MCF 10A (cell line): Measurements from ENCODE around the gene LRRC51. TPM values are rescaled to one million over a fixed set of nuclear protein-coding genes. Genes with fewer than 3 reads are reported as not detected.

Experiments
- BruUV-seq: library from RNA; stranded (reverse); fragments of 400-500 nt; replicated peaks from 2 replicates; lab custom pipeline; 2021; lab: Mats Ljungman, UMichigan
- CTCF ChIA-PET: fragments of 300-600 bp; sonication (Branson Sonifier 250); formaldehyde crosslinking; extraction: SDS; loops from one replicate; lab custom pipeline; 2021; ENCODE audit warnings: antibody characterized with exemption, inconsistent platforms; lab: Yijun Ruan, JAX
- POLR2A ChIA-PET: fragments of 300-600, 350-650 bp; sonication (Branson Sonifier 250); formaldehyde crosslinking; extraction: SDS; loops from one replicate; lab custom pipeline; 2020; ENCODE audit warnings: antibody characterized with exemption, inconsistent platforms; lab: Yijun Ruan, JAX
- DNase-seq: peaks from one replicate; pipeline ENCODE4 v3.0.0-alpha.2; 2018; ENCODE audit not compliant: unreplicated experiment
- H3K27ac Mint-ChIP-seq: one replicate; pipeline ENCODE4 v1.8.0; 2022; ENCODE audit warnings: mild to moderate bottlenecking, low read depth, mixed read lengths; ENCODE audit not compliant: unreplicated experiment
- H3K27me3 Mint-ChIP-seq: one replicate; pipeline ENCODE4 v1.8.0; 2022; ENCODE audit warnings: mixed read lengths; ENCODE audit not compliant: insufficient read depth, unreplicated experiment
- H3K36me3 Mint-ChIP-seq: one replicate; pipeline ENCODE4 v1.8.0; 2022; ENCODE audit warnings: mild to moderate bottlenecking, moderate library complexity, mixed read lengths; ENCODE audit not compliant: insufficient read depth, unreplicated experiment
- H3K4me1 Mint-ChIP-seq: one replicate; pipeline ENCODE4 v1.8.0; 2022; ENCODE audit warnings: mixed read lengths; ENCODE audit not compliant: insufficient read depth, unreplicated experiment
- H3K4me3 Mint-ChIP-seq: one replicate; pipeline ENCODE4 v1.8.0; 2022; ENCODE audit warnings: mild to moderate bottlenecking, moderate library complexity, mixed read lengths; ENCODE audit not compliant: unreplicated experiment
- H3K9me3 Mint-ChIP-seq: one replicate; pipeline ENCODE4 v1.8.0; 2022; ENCODE audit warnings: mixed read lengths; ENCODE audit not compliant: unreplicated experiment
- intact Hi-C: fragments of 100-400 bp; cut with micrococcal nuclease; formaldehyde crosslinking; loops from 2 replicates; pipeline ENCODE4 v1.14.1; 2022
- total RNA-seq: library from RNA; stranded (reverse); gene quantifications from 2 replicates; pipeline ENCODE4 v1.2.3, GENCODE V29; 2022
- TF ChIP-seq, protein P1 (sequence below): fragments of 200-600 bp; IDR thresholded peaks from one replicate; pipeline ENCODE4 v1.8.0; 2022; ENCODE audit warnings: antibody characterized with exemption, mild to moderate bottlenecking; ENCODE audit not compliant: unreplicated experiment

LRRC51 gene
- total RNA-seq, 1 experiment from 2014 or later: 9.5 TPM

DNA sequence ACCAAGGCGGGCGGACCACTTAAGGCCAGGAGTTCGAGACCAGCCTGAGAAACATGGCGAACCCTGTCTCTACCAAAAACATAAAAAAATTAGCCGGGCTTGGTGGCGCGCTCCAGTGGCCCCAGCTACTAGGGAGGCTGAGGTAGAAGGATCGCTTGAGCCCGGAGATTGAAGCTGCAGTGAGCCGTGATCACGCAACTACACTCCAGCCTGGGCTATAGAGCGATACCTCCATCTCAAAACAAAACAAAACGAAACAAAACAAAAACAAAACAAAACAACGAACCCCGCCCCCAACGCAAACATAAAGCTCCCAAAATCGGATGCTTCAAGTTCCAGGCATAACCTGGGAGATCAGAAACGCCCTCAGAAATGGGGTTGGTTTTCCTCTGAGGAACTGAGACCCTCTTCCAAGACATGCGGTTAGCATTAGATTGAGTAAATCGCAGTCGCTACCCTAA is 564 bp downstream of the LRRC51 start:
- TF ChIP-seq, protein P1, sequence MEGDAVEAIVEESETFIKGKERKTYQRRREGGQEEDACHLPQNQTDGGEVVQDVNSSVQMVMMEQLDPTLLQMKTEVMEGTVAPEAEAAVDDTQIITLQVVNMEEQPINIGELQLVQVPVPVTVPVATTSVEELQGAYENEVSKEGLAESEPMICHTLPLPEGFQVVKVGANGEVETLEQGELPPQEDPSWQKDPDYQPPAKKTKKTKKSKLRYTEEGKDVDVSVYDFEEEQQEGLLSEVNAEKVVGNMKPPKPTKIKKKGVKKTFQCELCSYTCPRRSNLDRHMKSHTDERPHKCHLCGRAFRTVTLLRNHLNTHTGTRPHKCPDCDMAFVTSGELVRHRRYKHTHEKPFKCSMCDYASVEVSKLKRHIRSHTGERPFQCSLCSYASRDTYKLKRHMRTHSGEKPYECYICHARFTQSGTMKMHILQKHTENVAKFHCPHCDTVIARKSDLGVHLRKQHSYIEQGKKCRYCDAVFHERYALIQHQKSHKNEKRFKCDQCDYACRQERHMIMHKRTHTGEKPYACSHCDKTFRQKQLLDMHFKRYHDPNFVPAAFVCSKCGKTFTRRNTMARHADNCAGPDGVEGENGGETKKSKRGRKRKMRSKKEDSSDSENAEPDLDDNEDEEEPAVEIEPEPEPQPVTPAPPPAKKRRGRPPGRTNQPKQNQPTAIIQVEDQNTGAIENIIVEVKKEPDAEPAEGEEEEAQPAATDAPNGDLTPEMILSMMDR: no peak
- Mint-ChIP-seq H3K27ac (peak overlapping the region; percentile 99), H3K27me3 (no peaks in the 10 kb centered on the region), H3K4me1 (peaks cover 44% of the 10 kb centered on the region), H3K9me3 (no peaks in the 10 kb centered on the region), H3K4me3 (peak overlapping the region; percentile 99), H3K36me3 (peaks cover 6% of the 10 kb centered on the region)
- CTCF ChIA-PET: interaction anchor here (0.8 to 2.3 kb wide), 6 partner anchors 10 to 102 kb away, joined by 3 to 24 read pairs (median 6); no protein-coding TSS in a partner anchor
- POLR2A ChIA-PET: interaction anchor here (0.7 to 2.0 kb wide), 9 partner anchors 9 to 55 kb away, joined by 3 to 13 read pairs (median 6); partner anchors contain the start of genes ANAPC15 and LAMTOR1
- TSS peak; percentile 55 for BruUV-seq
- intact Hi-C loops: loop anchor here (2.0 kb wide), 1 partner anchor 32 kb away; the partner anchor contains the start of gene ANAPC15
- no peak for DNase-seq

DNA sequence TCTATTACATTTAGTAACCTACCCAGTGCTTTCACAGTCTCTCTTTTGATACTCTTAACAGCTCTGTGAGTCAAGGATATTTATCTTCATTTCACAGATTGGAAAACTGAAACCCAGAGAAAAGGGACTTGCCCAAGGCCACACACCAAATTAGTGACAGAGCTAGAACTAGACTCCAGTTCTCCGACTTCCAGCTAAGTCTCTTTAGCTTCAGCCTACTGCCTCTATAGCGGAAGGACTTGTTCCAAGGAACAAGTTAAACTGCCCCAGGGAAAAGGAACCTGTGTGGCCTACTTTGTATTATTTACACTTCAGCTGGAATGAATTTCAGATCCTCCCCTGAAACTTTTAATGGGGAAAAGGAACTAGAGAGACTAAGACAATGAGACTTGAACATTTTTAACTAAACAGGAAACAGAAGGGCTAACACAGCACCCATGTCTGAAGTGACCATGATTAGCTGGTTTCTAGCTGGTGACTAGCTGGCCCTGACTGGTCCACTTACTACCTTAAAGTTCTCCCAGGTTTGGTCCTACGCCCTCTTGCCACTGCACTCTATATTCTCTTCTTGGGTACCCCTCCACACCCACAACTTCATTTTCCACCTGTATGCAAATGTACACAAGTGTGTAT is 1.3 kb downstream of the LRRC51 start:
- peaks cover 42% of the 10 kb centered on the region for H3K4me1 Mint-ChIP-seq
- no peak for DNase-seq
- ChIA-PET POLR2A (interaction anchor here (0.7 to 2.0 kb wide), 11 partner anchors 10 to 56 kb away, joined by 3 to 13 read pairs (median 4); partner anchors contain the start of genes ANAPC15 and LAMTOR1), CTCF (interaction anchor here (0.8 to 2.3 kb wide), 8 partner anchors 9 to 101 kb away, joined by 3 to 24 read pairs (median 4); no protein-coding TSS in a partner anchor)
- H3K27me3 Mint-ChIP-seq: no peaks in the 10 kb centered on the region
- peak overlapping the region; percentile 99 for H3K4me3 Mint-ChIP-seq
- TF ChIP-seq, protein P1: no peak
- peak overlapping the region; percentile 60 for H3K27ac Mint-ChIP-seq
- intact Hi-C loops: loop anchor here (2.0 kb wide), 1 partner anchor 31 kb away; the partner anchor contains the start of gene ANAPC15
- no peaks in the 10 kb centered on the region for H3K9me3 Mint-ChIP-seq
- no TSS peak for BruUV-seq
- peaks cover 6% of the 10 kb centered on the region for H3K36me3 Mint-ChIP-seq

DNA sequence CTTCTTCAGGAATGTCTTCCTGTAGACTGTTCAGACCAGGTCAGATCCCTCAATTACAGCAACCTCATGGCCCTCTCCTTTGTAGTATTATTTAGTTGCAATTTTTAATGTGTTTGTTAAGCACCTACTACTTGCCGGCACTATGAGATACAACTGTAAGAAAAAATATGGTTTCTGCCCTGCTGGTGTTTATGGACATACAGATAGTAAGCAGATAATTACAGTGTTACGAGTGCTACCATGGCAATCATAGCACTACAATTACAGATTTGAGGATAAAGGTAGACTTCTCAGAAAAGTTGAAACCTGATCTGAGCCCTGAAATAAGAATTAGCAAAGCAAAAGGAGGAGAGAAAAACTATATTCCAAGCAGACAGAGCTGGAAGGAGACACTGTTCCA is 2.8 kb downstream of the LRRC51 start:
- Mint-ChIP-seq H3K36me3 (peaks cover 6% of the 10 kb centered on the region), H3K27me3 (no peaks in the 10 kb centered on the region), H3K4me1 (peaks cover 32% of the 10 kb centered on the region), H3K4me3 (no peak overlapping the region), H3K9me3 (no peaks in the 10 kb centered on the region), H3K27ac (no peak overlapping the region)
- no peak for DNase-seq
- BruUV-seq: no TSS peak
- intact Hi-C loops: no loop called here
- ChIA-PET CTCF (interaction anchor here (1.6 to 5.6 kb wide), 5 partner anchors 44 to 106 kb away, joined by 4 to 45 read pairs (median 17); no protein-coding TSS in a partner anchor), POLR2A (interaction anchor here (0.7 to 5.2 kb wide), 13 partner anchors 9 to 139 kb away, joined by 3 to 42 read pairs (median 5); no protein-coding TSS in a partner anchor)
- TF ChIP-seq, protein P1: no peak

DNA sequence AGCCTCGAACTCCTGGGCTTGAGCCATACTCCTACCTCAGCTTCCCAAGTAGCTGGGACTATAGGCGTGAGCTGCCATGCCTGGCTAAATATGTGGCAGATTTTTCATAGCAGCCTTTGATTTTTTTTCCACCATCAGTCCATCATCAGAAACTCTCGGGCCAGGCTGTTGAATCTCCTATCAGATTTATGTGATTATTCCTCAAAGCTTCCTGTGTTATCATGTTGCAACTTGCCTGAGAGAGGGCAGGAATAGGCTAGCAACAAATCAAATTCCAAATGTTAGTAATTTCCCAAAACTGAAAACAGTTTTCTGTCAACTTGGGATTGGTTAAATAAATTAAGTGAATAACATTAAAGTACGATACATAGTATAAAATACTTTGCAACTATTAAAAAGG is 3.4 kb downstream of the LRRC51 start:
- POLR2A ChIA-PET: interaction anchor here (0.7 to 5.2 kb wide), 17 partner anchors 8 to 139 kb away, joined by 3 to 42 read pairs (median 4); no protein-coding TSS in a partner anchor
- BruUV-seq: no TSS peak
- CTCF ChIA-PET: interaction anchor here (1.6 to 5.6 kb wide), 5 partner anchors 10 to 106 kb away, joined by 8 to 45 read pairs (median 17); no protein-coding TSS in a partner anchor
- no peaks in the 10 kb centered on the region for H3K9me3 Mint-ChIP-seq
- intact Hi-C loops: no loop called here
- H3K36me3 Mint-ChIP-seq: peaks cover 9% of the 10 kb centered on the region
- no peaks in the 10 kb centered on the region for H3K27me3 Mint-ChIP-seq
- TF ChIP-seq, protein P1: no peak
- H3K4me1 Mint-ChIP-seq: peaks cover 27% of the 10 kb centered on the region
- no peak for DNase-seq
- no peak overlapping the region for H3K4me3 Mint-ChIP-seq
- peak overlapping the region; percentile 11 for H3K27ac Mint-ChIP-seq
